Mesodermal cell (in vitro differentiated cells): ENCODE measurements around the gene PRDX2.
A peak's percentile ranks its signal among the peaks of the same experiment; 100 is the strongest.

Source experiments
- H3K27ac ChIP-seq: 2 replicates; pipeline ENCODE4 v1.7.0; 2013; ENCODE audit warnings: mild to moderate bottlenecking, low read depth, low read length, moderate library complexity; ENCODE audit not compliant: severe bottlenecking
- H3K36me3 ChIP-seq: 2 replicates; pipeline ENCODE4 v1.7.1; 2013; ENCODE audit warnings: mild to moderate bottlenecking, low read length, moderate library complexity; ENCODE audit not compliant: control insufficient read depth, insufficient read depth
- H3K4me1 ChIP-seq: one replicate; pipeline ENCODE4 v1.7.1; 2013; ENCODE audit warnings: mild to moderate bottlenecking, low read length; ENCODE audit not compliant: insufficient read depth, control insufficient read depth, poor library complexity, severe bottlenecking
- H3K4me3 ChIP-seq: 2 replicates; pipeline ENCODE4 v1.7.0; 2013; ENCODE audit warnings: low read length, control low read depth, mild to moderate bottlenecking; ENCODE audit not compliant: insufficient read depth, poor library complexity, severe bottlenecking; ENCODE audit errors: extremely low read depth
- H3K9me3 ChIP-seq: 2 replicates; pipeline ENCODE4 v1.7.1; 2013; ENCODE audit warnings: mild to moderate bottlenecking, low read length, moderate library complexity; ENCODE audit not compliant: control insufficient read depth
- WGBS, 2 experiments: methylation state at CpG; one replicate each; pipeline ENCODE4 v1.1.5; 2013; ENCODE audit warnings: missing lambda C conversion rate in 2 of 2; ENCODE audit not compliant: insufficient coverage in 2 of 2; 5-methylcytosine and 5-hydroxymethylcytosine counted together

Gene PRDX2

GRCh38 chr19:12777217-12778016 is 24.2 kb downstream of the PRDX2 start:
- WGBS, 2 experiments = 16 to 24% methylated on average over 19 to 29 of the region's 43 CpGs
- peaks cover 30% of the 10 kb centered on the region for H3K4me1 ChIP-seq
- peak overlapping the region; percentile 88 for H3K27ac ChIP-seq
- peak overlapping the region; percentile 57 for H3K4me3 ChIP-seq
- peaks cover 7% of the 10 kb centered on the region for H3K36me3 ChIP-seq
- H3K9me3 ChIP-seq = no peaks in the 10 kb centered on the region

- peaks cover 7% of the 10 kb centered on the region for H3K36me3 ChIP-seq
- WGBS, 2 experiments = 24 to 31% methylated on average over 40 to 41 of the region's 58 CpGs
- no peak within 1 kb of the TSS for H3K27ac ChIP-seq
Measured at GRCh38 chr19:12774588-12775555, 26.7 kb downstream of the PRDX2 start, which contains the start of gene HOOK2. Gene HOOK2, minus strand, starts transcription at chr19:12775552. Its CDS starts 103 bp downstream, at chr19:12775449.

GRCh38 chr19:12773571-12773970 is 28.0 kb downstream of the PRDX2 start:
- Histone ChIP-seq H3K4me3 (no peak overlapping the region), H3K9me3 (no peaks in the 10 kb centered on the region), H3K4me1 (peaks cover 19% of the 10 kb centered on the region), H3K36me3 (peaks cover 7% of the 10 kb centered on the region), H3K27ac (no peak overlapping the region)
- 96 to 98% methylated on average over 2 of the region's 2 CpGs for WGBS, 2 experiments

More at GRCh38 chr19:12774588-12775555, 26.7 kb downstream of the PRDX2 start, which contains the start of gene HOOK2:
- H3K4me3 ChIP-seq = peak within 1 kb of the TSS; percentile 57
- H3K4me1 ChIP-seq = peaks cover 31% of the 10 kb centered on the region
- H3K9me3 ChIP-seq = no peaks in the 10 kb centered on the region

- peaks cover 16% of the 10 kb centered on the region for H3K4me1 ChIP-seq
- 86 to 100% methylated on average over 1 of the region's 4 CpGs for WGBS, 2 experiments
- H3K36me3 ChIP-seq = peaks cover 7% of the 10 kb centered on the region
- H3K4me3 ChIP-seq = no peak overlapping the region
- no peaks in the 10 kb centered on the region for H3K9me3 ChIP-seq
- no peak overlapping the region for H3K27ac ChIP-seq
Measured at GRCh38 chr19:12772323-12772722, 29.3 kb downstream of the PRDX2 start.

- H3K4me3 ChIP-seq = no peak overlapping the region
- 100% methylated on average over 6 of the region's 13 CpGs for WGBS, 2 experiments
- no peaks in the 10 kb centered on the region for H3K9me3 ChIP-seq
- no peak overlapping the region for H3K27ac ChIP-seq
- peaks cover 7% of the 10 kb centered on the region for H3K36me3 ChIP-seq
- H3K4me1 ChIP-seq = peaks cover 13% of the 10 kb centered on the region
Measured at GRCh38 chr19:12770922-12771321, 30.7 kb downstream of the PRDX2 start.

GRCh38 chr19:12769689-12770088 is 31.9 kb downstream of the PRDX2 start:
- WGBS, 2 experiments = 9 to 21% methylated on average over 20 to 32 of the region's 37 CpGs
- H3K4me1 ChIP-seq = peaks cover 13% of the 10 kb centered on the region
- H3K4me3 ChIP-seq = no peak overlapping the region
- no peak overlapping the region for H3K27ac ChIP-seq
- no peaks in the 10 kb centered on the region for H3K9me3 ChIP-seq
- peaks cover 7% of the 10 kb centered on the region for H3K36me3 ChIP-seq

- 94 to 98% methylated on average over 10 to 13 of the region's 15 CpGs for WGBS, 2 experiments
- Histone ChIP-seq H3K4me3 (no peak overlapping the region), H3K27ac (no peak overlapping the region), H3K36me3 (peaks cover 4% of the 10 kb centered on the region), H3K9me3 (no peaks in the 10 kb centered on the region), H3K4me1 (peaks cover 4% of the 10 kb centered on the region)
Measured at GRCh38 chr19:12767666-12768065, 33.9 kb downstream of the PRDX2 start.

GRCh38 chr19:12767150-12767549 is 34.5 kb downstream of the PRDX2 start:
- WGBS, 2 experiments = 88 to 90% methylated on average over 9 to 11 of the region's 11 CpGs
- Histone ChIP-seq H3K4me1 (no peaks in the 10 kb centered on the region), H3K4me3 (no peak overlapping the region), H3K36me3 (peaks cover 4% of the 10 kb centered on the region), H3K9me3 (no peaks in the 10 kb centered on the region), H3K27ac (no peak overlapping the region)

GRCh38 chr19:12766051-12766521 is 35.5 kb downstream of the PRDX2 start:
- Histone ChIP-seq H3K9me3 (no peaks in the 10 kb centered on the region), H3K27ac (peak overlapping the region; percentile 57), H3K4me3 (peak overlapping the region; percentile 37), H3K36me3 (peaks cover 4% of the 10 kb centered on the region), H3K4me1 (no peaks in the 10 kb centered on the region)
- 5 to 6% methylated on average over 21 to 30 of the region's 30 CpGs for WGBS, 2 experiments

- 97 to 99% methylated on average over 16 of the region's 16 CpGs for WGBS, 2 experiments
Measured at GRCh38 chr19:12764698-12765097, 36.9 kb downstream of the PRDX2 start.

More at GRCh38 chr19:12764698-12765097, 36.9 kb downstream of the PRDX2 start:
- Histone ChIP-seq H3K4me1 (no peaks in the 10 kb centered on the region), H3K27ac (no peak overlapping the region), H3K9me3 (no peaks in the 10 kb centered on the region), H3K4me3 (no peak overlapping the region), H3K36me3 (peaks cover 4% of the 10 kb centered on the region)
